GM12865 (cell line): ENCODE results near the gene TLR8.

Experiments
- DNase-seq: peaks from one replicate; pipeline ENCODE4 v3.0.0; 2010; ENCODE audit warnings: low read depth
- H3K4me3 ChIP-seq: 2 replicates; pipeline ENCODE4 v1.5.1; 2011; ENCODE audit warnings: mild to moderate bottlenecking, low read depth, low read length, control low read depth
- TF ChIP-seq, protein P1 (sequence below): IDR thresholded peaks from 2 replicates; pipeline ENCODE4 v1.5.1; 2011; ENCODE audit warnings: low read length, control low read depth, low read depth, inconsistent platforms; ENCODE audit not compliant: insufficient read depth; ENCODE audit errors: missing control alignments

Gene TLR8

DNA sequence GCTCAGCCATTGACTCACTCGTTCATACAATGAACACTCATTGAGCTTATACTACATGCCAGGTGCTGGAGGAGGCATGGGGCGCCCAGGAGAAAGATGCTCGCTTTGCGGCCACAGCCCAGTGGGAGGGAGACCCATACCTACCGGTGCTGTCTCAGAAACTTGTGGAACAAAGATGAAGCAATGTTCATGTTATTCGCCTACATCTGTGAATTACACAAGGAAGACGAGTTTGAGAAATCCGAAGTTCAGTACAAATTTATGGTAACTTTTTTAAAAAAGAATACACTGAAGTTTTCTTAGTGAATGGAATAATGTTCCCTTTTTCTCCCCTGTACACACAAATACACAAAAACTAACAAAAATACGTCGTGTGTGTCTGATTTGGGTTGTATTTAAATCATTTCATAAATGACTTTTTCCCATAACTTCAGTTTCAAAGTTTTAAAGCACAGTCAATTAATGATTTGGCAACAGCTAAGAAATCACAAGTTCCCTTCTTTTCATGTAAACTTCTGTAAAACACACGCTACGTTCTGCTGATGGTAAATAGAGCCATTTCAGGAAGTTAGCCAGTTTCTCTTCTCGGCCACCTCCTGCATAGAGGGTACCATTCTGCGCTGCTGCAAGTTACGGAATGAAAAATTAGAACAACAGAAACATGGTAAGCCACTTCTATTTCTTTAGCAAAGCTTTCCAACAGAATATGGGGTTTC lies at the start of gene TLR8:
Gene TLR8, plus strand, starts transcription at position 575 of the 716 bp plus-strand sequence. Its CDS starts 87 bp downstream, at position 662.
- no peak for DNase-seq
- no peak within 1 kb of the TSS for H3K4me3 ChIP-seq
- TF ChIP-seq, protein P1, sequence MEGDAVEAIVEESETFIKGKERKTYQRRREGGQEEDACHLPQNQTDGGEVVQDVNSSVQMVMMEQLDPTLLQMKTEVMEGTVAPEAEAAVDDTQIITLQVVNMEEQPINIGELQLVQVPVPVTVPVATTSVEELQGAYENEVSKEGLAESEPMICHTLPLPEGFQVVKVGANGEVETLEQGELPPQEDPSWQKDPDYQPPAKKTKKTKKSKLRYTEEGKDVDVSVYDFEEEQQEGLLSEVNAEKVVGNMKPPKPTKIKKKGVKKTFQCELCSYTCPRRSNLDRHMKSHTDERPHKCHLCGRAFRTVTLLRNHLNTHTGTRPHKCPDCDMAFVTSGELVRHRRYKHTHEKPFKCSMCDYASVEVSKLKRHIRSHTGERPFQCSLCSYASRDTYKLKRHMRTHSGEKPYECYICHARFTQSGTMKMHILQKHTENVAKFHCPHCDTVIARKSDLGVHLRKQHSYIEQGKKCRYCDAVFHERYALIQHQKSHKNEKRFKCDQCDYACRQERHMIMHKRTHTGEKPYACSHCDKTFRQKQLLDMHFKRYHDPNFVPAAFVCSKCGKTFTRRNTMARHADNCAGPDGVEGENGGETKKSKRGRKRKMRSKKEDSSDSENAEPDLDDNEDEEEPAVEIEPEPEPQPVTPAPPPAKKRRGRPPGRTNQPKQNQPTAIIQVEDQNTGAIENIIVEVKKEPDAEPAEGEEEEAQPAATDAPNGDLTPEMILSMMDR = no peak

DNA sequence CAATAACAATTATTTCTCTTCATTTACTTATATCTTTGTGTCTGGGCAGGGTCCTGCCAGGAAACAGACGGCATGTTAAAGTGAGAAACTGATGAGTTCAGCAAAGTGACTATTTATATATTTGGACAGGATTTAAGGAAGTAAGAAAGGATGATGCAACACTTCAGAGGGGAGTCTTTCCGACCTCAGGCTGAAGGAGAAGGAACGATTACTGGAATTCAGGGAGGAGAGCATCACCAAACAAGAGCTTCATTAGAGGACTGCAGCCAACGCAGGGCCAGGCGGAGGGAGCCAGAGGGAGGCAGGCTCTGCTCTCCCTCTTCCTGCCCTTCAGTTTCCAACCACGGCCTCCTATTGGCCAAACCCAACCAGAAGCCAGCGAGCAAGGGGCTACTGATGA lies 41.1 kb upstream of the TLR8 start:
- no peak for DNase-seq
- TF ChIP-seq, protein P1 = no peak
- no peak overlapping the region for H3K4me3 ChIP-seq

DNA sequence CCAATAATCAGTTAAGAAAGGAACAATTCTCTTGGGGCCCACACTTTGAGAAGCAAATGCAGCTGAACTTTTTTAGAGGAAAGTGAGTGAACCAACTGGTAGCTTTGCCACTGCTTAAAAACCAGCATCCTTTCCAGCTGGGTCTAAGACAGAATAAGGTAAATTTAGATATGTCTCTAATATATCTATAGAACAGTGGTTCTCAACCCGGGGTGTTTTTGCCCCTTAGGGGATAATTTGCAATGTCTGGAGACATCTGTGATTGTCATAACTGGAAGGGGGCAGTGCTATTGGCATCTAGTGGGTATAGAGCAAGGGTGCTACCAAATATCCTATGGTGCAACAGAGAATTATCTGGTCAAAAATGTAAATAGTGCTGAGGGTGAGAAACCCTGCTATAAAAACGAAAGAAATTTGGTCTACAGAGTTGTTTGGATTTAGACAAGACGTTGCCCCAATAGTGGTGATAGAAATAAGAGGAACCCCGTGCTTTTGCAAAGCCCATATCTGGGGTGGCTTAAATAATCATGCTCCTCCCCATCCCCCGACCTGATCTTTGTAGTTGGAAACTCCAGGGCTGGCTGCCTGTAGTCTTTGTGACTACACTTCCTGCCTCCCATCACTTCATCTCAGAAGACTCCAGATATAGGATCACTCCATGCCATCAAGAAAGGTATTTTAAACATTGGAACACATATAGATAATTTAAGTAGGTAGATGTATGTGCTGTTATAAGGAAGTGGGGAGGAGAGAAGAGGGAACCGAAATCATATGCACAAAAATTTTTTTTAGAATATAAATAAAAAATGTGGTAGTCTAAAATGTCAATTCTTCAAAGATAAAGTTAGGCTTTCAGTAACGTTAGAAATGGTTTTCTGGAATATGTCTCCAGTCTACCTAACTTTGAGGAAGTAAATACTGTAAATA lies 39.7 kb upstream of the TLR8 start, which contains the start of gene TLR7:
Gene TLR7, plus strand, starts transcription at position 622 of the 927 bp plus-strand sequence. CDS start 507 bp downstream, outside the sequence.
- H3K4me3 ChIP-seq = peak within 1 kb of the TSS; percentile 62
- peak; percentile 58 for DNase-seq
- TF ChIP-seq, protein P1 = no peak

DNA sequence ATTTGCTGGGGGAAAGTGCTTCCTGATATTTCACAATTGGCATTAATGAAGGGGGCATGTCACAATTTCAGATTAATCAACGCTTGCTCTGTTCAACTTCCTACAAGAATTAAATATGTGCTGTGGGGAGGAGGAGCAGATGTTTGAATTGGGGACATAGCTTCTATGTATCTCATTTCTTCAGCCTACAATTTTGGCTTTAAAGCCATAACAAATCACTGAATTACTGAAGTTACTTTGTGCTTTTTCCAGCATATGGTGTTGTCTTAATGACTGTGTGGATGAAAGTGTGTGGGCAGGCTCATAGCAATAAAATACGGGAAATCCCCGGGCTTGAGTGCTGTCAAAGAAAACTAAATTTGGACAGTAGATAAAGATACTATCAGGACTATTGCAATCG lies 38.7 kb upstream of the TLR8 start:
- TF ChIP-seq, protein P1 = no peak
- peak; percentile 45 for DNase-seq
- peak overlapping the region; percentile 62 for H3K4me3 ChIP-seq

DNA sequence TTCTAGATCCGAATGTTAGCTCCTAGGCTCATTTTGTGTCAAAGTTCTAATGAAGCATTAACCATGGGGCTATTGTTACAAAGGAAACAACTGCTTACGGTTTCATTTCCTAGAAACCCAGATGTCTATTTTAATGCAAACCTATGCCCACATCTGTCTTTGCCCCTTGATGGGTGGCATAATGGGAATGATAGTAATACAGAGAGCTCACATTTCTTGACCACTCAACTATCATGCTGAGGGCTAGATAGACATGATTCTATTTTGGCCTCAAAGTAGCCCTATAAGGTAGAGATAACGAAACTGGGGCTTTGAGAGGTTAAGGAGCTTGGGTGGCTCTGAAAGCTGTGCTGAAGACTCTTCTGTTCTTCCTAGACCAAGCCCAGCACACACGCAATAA lies 37.7 kb upstream of the TLR8 start:
- peak; percentile 71 for DNase-seq
- TF ChIP-seq, protein P1 = no peak
- peak overlapping the region; percentile 62 for H3K4me3 ChIP-seq

DNA sequence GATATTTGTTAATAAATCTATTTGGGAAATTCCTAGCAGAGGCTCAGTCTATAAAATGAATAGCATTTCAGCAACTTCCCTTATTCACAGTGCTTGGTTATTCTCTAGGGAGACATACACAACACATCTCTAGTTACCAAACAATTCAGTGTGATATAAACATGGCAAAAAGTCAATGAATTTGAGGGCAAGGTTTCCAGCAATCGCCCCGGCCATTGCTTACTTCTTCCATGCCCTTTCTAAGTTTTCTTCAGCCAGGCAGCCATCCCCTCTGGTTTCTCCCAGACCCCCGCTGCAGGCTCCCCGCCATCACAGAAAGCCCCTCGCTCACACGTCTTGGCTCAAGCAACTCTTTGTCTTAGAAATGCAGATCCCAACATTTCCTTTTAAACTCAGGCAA lies 35.2 kb upstream of the TLR8 start:
- TF ChIP-seq, protein P1 = no peak
- H3K4me3 ChIP-seq = peak overlapping the region; percentile 62
- DNase-seq = no peak
